Mammary epithelial cell (primary cell): Measurements from ENCODE around the gene TULP1.

ENCODE experiments used
- EZH2 ChIP-seq: IDR thresholded peaks from 2 replicates; pipeline ENCODE4 v1.6.1; 2012; ENCODE audit warnings: low read length, inconsistent platforms, borderline replicate concordance
- TF ChIP-seq, protein P1 (sequence below), 2 donors: IDR thresholded peaks in 1 of 2; conservative IDR thresholded peaks in 1 of 2; 2 replicates each; pipeline ENCODE4 v1.5.1; 2011 to 2012; ENCODE audit warnings: inconsistent platforms in 2 of 2, low read length in 2 of 2, mild to moderate bottlenecking in 2 of 2, control low read depth in 1 of 2, low read depth in 1 of 2; ENCODE audit not compliant: insufficient read depth in 1 of 2; ENCODE audit errors: extremely low read depth in 1 of 2

DNA sequence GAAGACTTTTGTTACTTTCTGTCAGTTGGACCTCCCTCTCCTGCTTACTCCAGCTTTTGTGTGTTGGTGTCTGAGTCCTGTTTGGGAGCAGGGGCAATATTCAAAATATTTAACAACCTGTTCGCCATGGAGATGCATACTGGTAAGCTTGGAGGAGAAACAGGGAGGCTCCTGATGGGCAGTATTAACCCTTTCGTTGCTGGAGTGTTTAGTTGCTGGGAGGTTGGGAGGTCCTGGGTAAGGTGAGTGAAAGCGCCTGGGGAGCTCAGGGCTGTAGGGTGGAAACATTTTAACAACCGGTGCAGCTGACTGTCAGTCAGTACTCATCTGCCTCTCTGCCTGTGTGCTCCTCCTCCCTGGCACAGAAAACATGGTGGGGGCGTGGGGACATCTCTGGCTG lies 4.2 kb downstream of the TULP1 start:
- TF ChIP-seq, protein P1, sequence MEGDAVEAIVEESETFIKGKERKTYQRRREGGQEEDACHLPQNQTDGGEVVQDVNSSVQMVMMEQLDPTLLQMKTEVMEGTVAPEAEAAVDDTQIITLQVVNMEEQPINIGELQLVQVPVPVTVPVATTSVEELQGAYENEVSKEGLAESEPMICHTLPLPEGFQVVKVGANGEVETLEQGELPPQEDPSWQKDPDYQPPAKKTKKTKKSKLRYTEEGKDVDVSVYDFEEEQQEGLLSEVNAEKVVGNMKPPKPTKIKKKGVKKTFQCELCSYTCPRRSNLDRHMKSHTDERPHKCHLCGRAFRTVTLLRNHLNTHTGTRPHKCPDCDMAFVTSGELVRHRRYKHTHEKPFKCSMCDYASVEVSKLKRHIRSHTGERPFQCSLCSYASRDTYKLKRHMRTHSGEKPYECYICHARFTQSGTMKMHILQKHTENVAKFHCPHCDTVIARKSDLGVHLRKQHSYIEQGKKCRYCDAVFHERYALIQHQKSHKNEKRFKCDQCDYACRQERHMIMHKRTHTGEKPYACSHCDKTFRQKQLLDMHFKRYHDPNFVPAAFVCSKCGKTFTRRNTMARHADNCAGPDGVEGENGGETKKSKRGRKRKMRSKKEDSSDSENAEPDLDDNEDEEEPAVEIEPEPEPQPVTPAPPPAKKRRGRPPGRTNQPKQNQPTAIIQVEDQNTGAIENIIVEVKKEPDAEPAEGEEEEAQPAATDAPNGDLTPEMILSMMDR (conservative IDR thresholded peaks at IDR 0.05 in 1 of 2, IDR thresholded peaks at IDR 0.05 in 1 of 2; ENCODE audit: extremely low read depth in 1 of 2, insufficient read depth in 1 of 2, low read depth in 1 of 2, low read length in 2 of 2): no peak
- no peak for TF ChIP-seq EZH2
